Measurements from ENCODE around the gene E2F3.

DNA sequence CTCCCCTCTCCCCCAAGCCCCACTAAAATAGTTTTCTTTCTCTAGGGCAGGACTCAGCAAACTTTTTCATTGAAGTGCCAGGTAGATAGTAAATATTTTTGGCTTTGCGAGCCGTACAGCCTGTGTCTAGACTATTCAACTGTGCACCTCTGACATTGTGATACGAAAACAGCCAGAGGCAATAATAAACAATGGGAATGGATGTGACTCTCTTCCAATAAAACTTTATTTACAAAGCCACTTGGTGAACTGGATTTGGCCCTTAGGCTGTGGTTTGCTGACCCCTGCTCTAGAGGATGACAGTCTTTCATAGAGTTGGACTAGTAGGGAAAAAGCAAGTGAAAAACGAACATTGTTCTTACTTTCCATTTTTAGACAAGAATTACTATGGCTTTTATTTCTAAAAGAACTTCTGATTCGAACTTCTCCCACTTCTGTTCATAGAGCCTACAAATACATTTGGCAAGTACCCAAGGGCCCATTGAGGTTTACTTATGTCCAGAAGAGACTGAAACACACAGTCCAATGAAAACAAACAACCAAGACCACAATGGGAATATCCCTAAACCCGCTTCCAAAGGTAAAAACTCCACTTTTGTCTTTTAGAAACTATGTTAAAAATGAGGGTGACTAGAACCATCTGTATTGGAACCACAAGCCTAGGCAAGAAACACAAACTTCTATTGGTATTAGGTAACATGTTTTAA lies 86.1 kb downstream of the E2F3 start:
- TF ChIP-seq CTCF (IDR thresholded peaks at IDR 0.05; ENCODE audit: extremely low read depth in 1 of 2, insufficient read depth in 1 of 2, low read depth in 1 of 2, low read length in 2 of 2) (no peak), MAX (IDR thresholded peaks at IDR 0.05; ENCODE audit: insufficient read depth, insufficient read length) (no peak), POLR2A (IDR thresholded peaks at IDR 0.05; ENCODE audit: low read depth, low read length) (no peak)
